IMR-90 (cell line): Measurements from ENCODE around the gene ZBED2. TPM values are rescaled to one million over a fixed set of nuclear protein-coding genes. Genes with fewer than 3 reads are reported as not detected.

Experiments used
- ATAC-seq: fragments of 200-7000 bp; cut with Tn5 transposase; 2 replicates; pipeline ENCODE4 v1.9.1; 2020; ENCODE audit warnings: low read depth, mild to moderate bottlenecking, moderate library complexity
- BruUV-seq: library from RNA; stranded (reverse); fragments of 400-500 nt; replicated peaks from 2 replicates; lab custom pipeline; 2021; lab: Mats Ljungman, UMichigan
- CTCF ChIA-PET: fragments of 300-600 bp; formaldehyde crosslinking; extraction: SDS; loops from one replicate; lab custom pipeline; 2021; ENCODE audit warnings: antibody characterized with exemption; lab: Yijun Ruan, JAX
- POLR2A ChIA-PET: fragments of 300-600 bp; sonication (Branson Sonifier 250); formaldehyde crosslinking; loops from one replicate; lab custom pipeline; 2022; ENCODE audit warnings: antibody characterized with exemption; ENCODE audit not compliant: unreplicated experiment; lab: Charles Lee
- DNase-seq: peaks from one replicate; pipeline ENCODE4 v3.0.0; 2013
- H2AFZ ChIP-seq: replicated peaks from 2 replicates; pipeline ENCODE3; 2013; ENCODE audit warnings: low read length, mild to moderate bottlenecking; ENCODE audit not compliant: poor library complexity
- H2AK5ac ChIP-seq: 2 replicates; pipeline ENCODE4 v1.6.1; 2013; ENCODE audit warnings: low read depth, low read length, inconsistent platforms
- H2AK9ac ChIP-seq: replicated peaks from 2 replicates; pipeline ENCODE3; 2013; ENCODE audit warnings: mild to moderate bottlenecking, low read depth, low read length, moderate library complexity; ENCODE audit not compliant: poor library complexity
- H2BK120ac ChIP-seq: 2 replicates; pipeline ENCODE4 v1.6.1; 2013; ENCODE audit warnings: low read depth, low read length, inconsistent platforms
- H2BK15ac ChIP-seq: 3 replicates; pipeline ENCODE4 v1.6.1; 2013; ENCODE audit warnings: low read depth, low read length, inconsistent platforms
- H2BK20ac ChIP-seq: 2 replicates; pipeline ENCODE4 v1.6.1; 2013; ENCODE audit warnings: low read depth, mild to moderate bottlenecking, inconsistent platforms, low read length, moderate library complexity
- H2BK5ac ChIP-seq: 2 replicates; pipeline ENCODE4 v1.6.1; 2013; ENCODE audit warnings: mild to moderate bottlenecking, low read depth, low read length, inconsistent platforms; ENCODE audit not compliant: poor library complexity, severe bottlenecking
- H3K14ac ChIP-seq: replicated peaks from 2 replicates; pipeline ENCODE4 v1.6.1; 2013; ENCODE audit warnings: low read depth, low read length, inconsistent platforms
- H3K18ac ChIP-seq: 2 replicates; pipeline ENCODE4 v1.6.1; 2013; ENCODE audit warnings: low read depth, low read length, control low read depth
- H3K23ac ChIP-seq: 2 replicates; pipeline ENCODE4 v1.6.1; 2013; ENCODE audit warnings: low read depth, low read length, inconsistent platforms
- H3K27ac ChIP-seq: 2 replicates; pipeline ENCODE4 v1.5.1; 2013; ENCODE audit warnings: mild to moderate bottlenecking, control low read depth, low read length; ENCODE audit not compliant: insufficient read depth
- H3K27me3 ChIP-seq: 2 replicates; pipeline ENCODE4 v1.6.1; 2013; ENCODE audit warnings: low read length; ENCODE audit not compliant: control insufficient read depth, insufficient read depth
- H3K36me3 ChIP-seq: 2 replicates; pipeline ENCODE4 v1.6.1; 2013; ENCODE audit warnings: low read length, mixed read lengths; ENCODE audit not compliant: control insufficient read depth, insufficient read depth
- H3K4ac ChIP-seq: 2 replicates; pipeline ENCODE4 v1.6.1; 2013; ENCODE audit warnings: low read depth, low read length, inconsistent platforms
- H3K4me1 ChIP-seq: 2 replicates; pipeline ENCODE4 v1.6.1; 2013; ENCODE audit warnings: low read length, mixed read lengths; ENCODE audit not compliant: control insufficient read depth, insufficient read depth
- H3K4me2 ChIP-seq: 2 replicates; pipeline ENCODE4 v1.6.1; 2013; ENCODE audit warnings: low read depth, mild to moderate bottlenecking, control low read depth, low read length, moderate library complexity
- H3K4me3 ChIP-seq: 2 replicates; pipeline ENCODE4 v1.5.1; 2013; ENCODE audit warnings: low read depth, mild to moderate bottlenecking, control low read depth, low read length, moderate library complexity; ENCODE audit not compliant: insufficient read depth
- H3K56ac ChIP-seq: 2 replicates; pipeline ENCODE4 v1.6.1; 2013; ENCODE audit warnings: low read length, inconsistent platforms; ENCODE audit not compliant: insufficient read depth; ENCODE audit errors: extremely low read depth
- H3K79me1 ChIP-seq, 2 experiments: 2 replicates each; pipeline ENCODE4 v1.6.1; 2013; ENCODE audit warnings: low read length in 2 of 2, inconsistent platforms in 1 of 2, low read depth in 1 of 2
- H3K9ac ChIP-seq: 2 replicates; pipeline ENCODE4 v1.6.1; 2013; ENCODE audit warnings: low read depth, low read length, control low read depth
- H3K9me1 ChIP-seq: 2 replicates; pipeline ENCODE4 v1.6.1; 2013; ENCODE audit warnings: low read length, inconsistent platforms; ENCODE audit not compliant: insufficient read depth
- H3K9me3 ChIP-seq: 2 replicates; pipeline ENCODE4 v1.6.1; 2013; ENCODE audit warnings: low read length; ENCODE audit not compliant: control insufficient read depth, insufficient read depth
- H4K20me1 ChIP-seq: 2 replicates; pipeline ENCODE4 v1.6.1; 2013; ENCODE audit warnings: low read length, inconsistent platforms; ENCODE audit not compliant: insufficient read depth
- H4K5ac ChIP-seq: 2 replicates; pipeline ENCODE4 v1.6.1; 2013; ENCODE audit warnings: mild to moderate bottlenecking, low read depth, low read length, control low read depth
- H4K8ac ChIP-seq, 2 experiments: 2 replicates each; pipeline ENCODE4 v1.6.1; 2013; ENCODE audit warnings: low read depth in 2 of 2, low read length in 2 of 2, control low read depth in 1 of 2, inconsistent platforms in 1 of 2
- H4K91ac ChIP-seq: 2 replicates; pipeline ENCODE4 v1.6.1; 2013; ENCODE audit warnings: low read depth, low read length, inconsistent platforms; ENCODE audit not compliant: insufficient read depth
- BHLHE40 ChIP-seq: fragments of 150-350 bp; IDR thresholded peaks from 2 replicates; pipeline ENCODE4 v1.6.1; 2016; ENCODE audit warnings: mild to moderate bottlenecking, low read depth, low read length
- CEBPB ChIP-seq: IDR thresholded peaks from 2 replicates; pipeline ENCODE4 v1.6.1; 2012; ENCODE audit warnings: low read depth, low read length, improper control_type of control experiment
- MAFK ChIP-seq: IDR thresholded peaks from 2 replicates; pipeline ENCODE4 v1.6.1; 2012; ENCODE audit warnings: low read depth, low read length, improper control_type of control experiment
- MXI1 ChIP-seq: IDR thresholded peaks from 2 replicates; pipeline ENCODE4 v1.6.1; 2012; ENCODE audit warnings: low read depth, mild to moderate bottlenecking, low read length, moderate library complexity, borderline replicate concordance
- POLR2A ChIP-seq: IDR thresholded peaks from 2 replicates; pipeline ENCODE4 v1.6.1; 2012; ENCODE audit warnings: mild to moderate bottlenecking, low read depth, low read length
- RCOR1 ChIP-seq: IDR thresholded peaks from 2 replicates; pipeline ENCODE4 v1.6.1; 2012; ENCODE audit warnings: mild to moderate bottlenecking, low read length, improper control_type of control experiment; ENCODE audit not compliant: insufficient replicate concordance
- RFX5 ChIP-seq: IDR thresholded peaks from 2 replicates; pipeline ENCODE4 v1.8.0; 2012; ENCODE audit warnings: low read depth, mild to moderate bottlenecking, low read length, moderate library complexity
- SMC3 ChIP-seq: fragments of 150-350 bp; IDR thresholded peaks from 2 replicates; pipeline ENCODE4 v1.6.1; 2016; ENCODE audit warnings: low read depth, mild to moderate bottlenecking, antibody characterized with exemption, low read length, moderate library complexity
- dilution Hi-C: fragments of 300-500 bp; cut with HindIII; formaldehyde crosslinking; loops from one replicate; pipeline ENCODE4 v1.14.3; 2018; ENCODE audit warnings: low sequenced_read_pairs; ENCODE audit not compliant: unreplicated experiment
- in situ Hi-C: fragments of 300-500 bp; cut with MboI; formaldehyde crosslinking; loops from 3 replicates; pipeline ENCODE4 v1.14.3; 2019; ENCODE audit warnings: low sequenced_read_pairs, inconsistent platforms, mixed read lengths
- intact Hi-C: fragments of 100-400 bp; cut with micrococcal nuclease; formaldehyde crosslinking; loops from 2 replicates; pipeline ENCODE4 v1.10.0; 2022
- polyA plus RNA-seq, 3 experiments: library from polyadenylated mRNA; depleted of rRNA; stranded (reverse); fragments of >200 nt; gene quantifications; 2 replicates each; pipeline ENCODE4 v1.2.3, GENCODE V29; 2012; ENCODE audit warnings: low replicate concordance in 1 of 3
- total RNA-seq: library from RNA; depleted of rRNA; stranded (reverse); fragments of >200 nt; gene quantifications from 2 replicates; pipeline ENCODE4 v1.2.3, GENCODE V29; 2012
- TF ChIP-seq, protein P1 (sequence below): conservative IDR thresholded peaks from 2 replicates; pipeline ENCODE4 v1.5.1; 2012; ENCODE audit warnings: mild to moderate bottlenecking, low read depth, low read length, improper control_type of control experiment
- TF ChIP-seq, protein P2 (sequence below): fragments of 150-350 bp; IDR thresholded peaks from 2 replicates; pipeline ENCODE4 v1.6.1; 2016; ENCODE audit warnings: low read depth, mild to moderate bottlenecking, low read length, moderate library complexity, borderline replicate concordance
- TF ChIP-seq, protein P3 (sequence below): fragments of 150-350 bp; IDR thresholded peaks from 2 replicates; pipeline ENCODE4 v1.6.1; 2017; ENCODE audit warnings: mild to moderate bottlenecking, antibody characterized with exemption, low read length, low read depth

Gene ZBED2
- total and polyA plus RNA-seq, 2 of the 4 experiments (the other 2 are of a cell fraction) = 0.51 to 0.72 TPM

DNA sequence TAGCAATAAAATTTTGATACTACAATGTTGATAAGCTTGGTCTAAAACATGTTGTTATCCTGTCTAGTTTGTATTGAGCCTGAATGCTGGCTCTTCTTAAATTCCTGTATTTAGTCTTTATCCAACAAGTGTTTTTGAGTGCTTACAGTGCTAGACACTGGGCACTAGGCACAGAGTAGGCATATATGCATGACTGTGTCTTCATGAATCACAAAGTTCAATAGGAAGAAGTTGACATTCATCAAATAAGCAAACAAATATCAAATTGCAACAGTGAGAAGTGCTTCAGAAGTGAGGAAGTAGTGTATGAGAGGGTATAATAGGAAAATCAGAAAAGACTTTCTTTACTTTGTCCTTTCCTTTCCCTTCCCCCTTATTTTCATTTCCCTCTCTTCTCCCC, 46.4 kb downstream of the ZBED2 start:
- H3K4me2 ChIP-seq = no peak overlapping the region
- H2BK15ac ChIP-seq = no peak overlapping the region
- no TSS peak for BruUV-seq
- no peaks in the 10 kb centered on the region for H3K9me3 ChIP-seq
- no peak overlapping the region for H4K91ac ChIP-seq
- TF ChIP-seq SMC3 (no peak), MAFK (no peak), POLR2A (no peak), RFX5 (no peak), MXI1 (no peak), BHLHE40 (no peak), RCOR1 (no peak), CEBPB (no peak)
- TF ChIP-seq, protein P1, sequence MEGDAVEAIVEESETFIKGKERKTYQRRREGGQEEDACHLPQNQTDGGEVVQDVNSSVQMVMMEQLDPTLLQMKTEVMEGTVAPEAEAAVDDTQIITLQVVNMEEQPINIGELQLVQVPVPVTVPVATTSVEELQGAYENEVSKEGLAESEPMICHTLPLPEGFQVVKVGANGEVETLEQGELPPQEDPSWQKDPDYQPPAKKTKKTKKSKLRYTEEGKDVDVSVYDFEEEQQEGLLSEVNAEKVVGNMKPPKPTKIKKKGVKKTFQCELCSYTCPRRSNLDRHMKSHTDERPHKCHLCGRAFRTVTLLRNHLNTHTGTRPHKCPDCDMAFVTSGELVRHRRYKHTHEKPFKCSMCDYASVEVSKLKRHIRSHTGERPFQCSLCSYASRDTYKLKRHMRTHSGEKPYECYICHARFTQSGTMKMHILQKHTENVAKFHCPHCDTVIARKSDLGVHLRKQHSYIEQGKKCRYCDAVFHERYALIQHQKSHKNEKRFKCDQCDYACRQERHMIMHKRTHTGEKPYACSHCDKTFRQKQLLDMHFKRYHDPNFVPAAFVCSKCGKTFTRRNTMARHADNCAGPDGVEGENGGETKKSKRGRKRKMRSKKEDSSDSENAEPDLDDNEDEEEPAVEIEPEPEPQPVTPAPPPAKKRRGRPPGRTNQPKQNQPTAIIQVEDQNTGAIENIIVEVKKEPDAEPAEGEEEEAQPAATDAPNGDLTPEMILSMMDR = no peak
- TF ChIP-seq, protein P2, sequence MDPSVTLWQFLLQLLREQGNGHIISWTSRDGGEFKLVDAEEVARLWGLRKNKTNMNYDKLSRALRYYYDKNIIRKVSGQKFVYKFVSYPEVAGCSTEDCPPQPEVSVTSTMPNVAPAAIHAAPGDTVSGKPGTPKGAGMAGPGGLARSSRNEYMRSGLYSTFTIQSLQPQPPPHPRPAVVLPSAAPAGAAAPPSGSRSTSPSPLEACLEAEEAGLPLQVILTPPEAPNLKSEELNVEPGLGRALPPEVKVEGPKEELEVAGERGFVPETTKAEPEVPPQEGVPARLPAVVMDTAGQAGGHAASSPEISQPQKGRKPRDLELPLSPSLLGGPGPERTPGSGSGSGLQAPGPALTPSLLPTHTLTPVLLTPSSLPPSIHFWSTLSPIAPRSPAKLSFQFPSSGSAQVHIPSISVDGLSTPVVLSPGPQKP = no peak
- TF ChIP-seq, protein P3, sequence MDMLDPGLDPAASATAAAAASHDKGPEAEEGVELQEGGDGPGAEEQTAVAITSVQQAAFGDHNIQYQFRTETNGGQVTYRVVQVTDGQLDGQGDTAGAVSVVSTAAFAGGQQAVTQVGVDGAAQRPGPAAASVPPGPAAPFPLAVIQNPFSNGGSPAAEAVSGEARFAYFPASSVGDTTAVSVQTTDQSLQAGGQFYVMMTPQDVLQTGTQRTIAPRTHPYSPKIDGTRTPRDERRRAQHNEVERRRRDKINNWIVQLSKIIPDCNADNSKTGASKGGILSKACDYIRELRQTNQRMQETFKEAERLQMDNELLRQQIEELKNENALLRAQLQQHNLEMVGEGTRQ = no peak
- no peak overlapping the region for H3K56ac ChIP-seq
- no peak overlapping the region for H2AK9ac ChIP-seq
- H4K20me1 ChIP-seq = no peaks in the 10 kb centered on the region
- H2AFZ ChIP-seq = no peak overlapping the region
- no peak overlapping the region for H2BK120ac ChIP-seq
- intact Hi-C loops (no loop called here), in situ Hi-C loops (no loop called here), dilution Hi-C loops (no loop called here)
- H3K9me1 ChIP-seq = no peaks in the 10 kb centered on the region
- ATAC-seq = no peak
- no peak overlapping the region for H4K5ac ChIP-seq
- no peak overlapping the region for H3K4me3 ChIP-seq
- ChIA-PET POLR2A (no interaction called here), CTCF (no interaction called here)
- H3K23ac ChIP-seq = no peak overlapping the region
- H3K14ac ChIP-seq = no peak overlapping the region
- no peak overlapping the region for H2BK20ac ChIP-seq
- H3K18ac ChIP-seq = no peak overlapping the region
- no peak overlapping the region for H3K9ac ChIP-seq
- H3K4me1 ChIP-seq = no peaks in the 10 kb centered on the region
- no peaks in the 10 kb centered on the region; the same call in 1 of the 2 replicates for H3K27me3 ChIP-seq
- H3K36me3 ChIP-seq = no peaks in the 10 kb centered on the region
- DNase-seq = no peak
- H2BK5ac ChIP-seq = no peak overlapping the region
- H3K79me1 ChIP-seq = no peaks in the 10 kb centered on the region
- no peak overlapping the region for H4K8ac ChIP-seq
- no peak overlapping the region for H2AK5ac ChIP-seq
- no peak overlapping the region for H3K27ac ChIP-seq
- no peak overlapping the region for H3K4ac ChIP-seq
